Raji (cell line): ENCODE results near the gene BANP.

Experiments
- POLR2A ChIP-seq: IDR thresholded peaks from 2 replicates; pipeline ENCODE4 v1.6.1; 2011; ENCODE audit warnings: low read depth, low read length, control low read depth; ENCODE audit not compliant: insufficient read depth

The BANP gene

DNA sequence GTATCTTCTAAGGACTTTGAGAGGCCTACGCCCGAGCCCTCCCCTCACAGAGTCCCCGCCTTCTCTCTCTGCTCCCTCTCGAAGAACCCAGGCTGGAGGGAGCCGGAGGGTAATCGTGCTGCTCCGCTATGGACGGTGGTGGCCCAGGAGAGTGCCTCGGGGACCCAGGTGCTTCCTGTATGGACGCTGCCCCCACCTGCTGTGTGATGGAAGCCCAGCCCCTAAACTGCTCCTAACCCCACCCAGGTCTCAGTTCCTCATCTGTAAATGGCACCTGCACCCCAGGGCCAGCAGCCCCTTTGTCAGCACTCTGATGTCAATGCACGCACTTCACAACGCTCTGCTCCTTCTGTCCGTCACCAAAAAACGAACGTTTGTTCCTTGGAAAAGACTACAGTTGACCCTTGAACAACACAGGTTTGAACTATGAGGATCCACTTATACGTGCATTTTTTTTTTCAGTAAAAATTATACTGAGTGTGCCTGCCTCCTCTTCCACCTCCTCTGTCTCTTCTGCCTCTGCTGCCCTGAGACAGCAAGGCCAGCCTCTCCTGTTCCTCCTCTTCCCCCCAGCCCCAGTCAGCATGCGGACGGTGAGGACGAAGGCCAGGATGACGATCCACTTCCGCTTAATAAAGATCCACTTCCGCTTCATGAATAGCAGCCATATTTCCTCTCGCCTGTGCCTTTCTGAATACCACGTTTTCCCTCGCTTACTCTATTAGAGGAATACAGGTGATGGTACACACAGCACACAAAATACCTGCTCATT, 118.3 kb downstream of the BANP start:
- no peak for TF ChIP-seq POLR2A

DNA sequence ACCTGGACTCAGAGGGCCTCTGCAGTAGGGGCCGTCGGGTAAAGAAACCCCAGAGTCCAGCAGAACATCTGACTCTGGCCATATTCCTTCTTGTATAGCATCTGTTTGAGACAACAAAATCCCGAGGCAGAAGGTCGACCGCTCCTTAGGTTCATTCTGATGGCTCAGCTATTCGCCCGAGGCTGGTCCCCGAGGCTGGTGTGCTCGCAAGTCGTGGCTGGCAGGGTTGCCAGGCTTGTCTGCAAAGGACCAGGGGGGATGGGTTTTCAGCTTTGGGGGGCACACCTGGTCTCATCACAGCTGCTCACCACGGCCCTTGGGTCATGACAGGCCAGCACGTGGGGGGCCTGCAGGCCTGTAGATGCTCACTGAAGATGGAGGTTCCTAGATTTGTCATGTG, 119.1 kb downstream of the BANP start:
- TF ChIP-seq POLR2A = no peak

DNA sequence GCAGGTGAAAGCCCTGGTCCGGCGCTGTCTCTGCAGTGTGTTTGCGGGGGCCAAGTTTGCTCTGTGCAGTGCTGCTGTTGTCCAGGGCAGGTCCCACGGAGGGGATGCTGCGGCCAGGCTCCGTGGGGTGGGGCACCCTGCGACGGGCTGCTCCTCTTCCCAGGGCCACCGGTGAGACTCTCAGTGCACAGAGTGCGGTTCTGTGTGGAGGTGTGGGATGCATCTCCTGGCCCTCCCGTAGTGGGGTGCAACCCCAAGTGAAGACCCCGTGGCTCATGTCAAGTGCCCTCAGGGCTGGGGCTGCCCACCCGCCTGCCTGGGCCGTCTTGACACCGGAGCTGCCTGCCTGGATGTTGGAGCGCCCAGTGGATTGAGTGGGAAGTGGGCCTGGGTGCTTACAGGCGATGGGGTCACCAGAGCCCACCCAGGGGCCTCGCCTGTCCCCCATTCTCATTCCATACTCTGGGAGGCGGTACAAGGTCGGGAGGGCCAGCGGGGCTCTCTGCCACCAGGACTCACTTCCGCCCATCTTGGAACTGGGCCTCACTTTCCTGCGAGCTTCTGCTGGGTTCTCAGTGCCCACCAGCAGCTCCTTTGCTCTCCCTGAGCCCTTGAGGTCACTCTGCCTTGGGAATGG, 119.9 kb downstream of the BANP start:
- TF ChIP-seq POLR2A = no peak

DNA sequence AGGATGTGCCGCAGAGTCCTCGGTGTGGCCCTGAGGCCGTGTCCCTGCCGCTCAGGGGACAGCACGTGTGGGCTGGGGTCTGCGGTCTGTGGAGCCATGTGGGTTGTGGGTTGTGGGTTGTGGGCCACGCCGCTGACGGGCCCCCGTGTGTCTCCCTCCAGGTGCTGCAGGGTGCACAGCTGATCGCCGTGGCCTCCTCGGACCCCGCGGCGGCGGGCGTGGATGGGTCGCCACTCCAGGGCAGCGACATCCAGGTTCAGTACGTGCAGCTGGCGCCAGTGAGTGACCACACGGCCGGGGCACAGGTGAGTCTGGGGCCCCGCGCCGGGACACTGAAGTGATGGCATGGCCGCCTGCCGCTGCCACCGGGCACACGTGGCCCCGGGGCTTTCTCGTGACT, 120.7 kb downstream of the BANP start:
- no peak for TF ChIP-seq POLR2A

DNA sequence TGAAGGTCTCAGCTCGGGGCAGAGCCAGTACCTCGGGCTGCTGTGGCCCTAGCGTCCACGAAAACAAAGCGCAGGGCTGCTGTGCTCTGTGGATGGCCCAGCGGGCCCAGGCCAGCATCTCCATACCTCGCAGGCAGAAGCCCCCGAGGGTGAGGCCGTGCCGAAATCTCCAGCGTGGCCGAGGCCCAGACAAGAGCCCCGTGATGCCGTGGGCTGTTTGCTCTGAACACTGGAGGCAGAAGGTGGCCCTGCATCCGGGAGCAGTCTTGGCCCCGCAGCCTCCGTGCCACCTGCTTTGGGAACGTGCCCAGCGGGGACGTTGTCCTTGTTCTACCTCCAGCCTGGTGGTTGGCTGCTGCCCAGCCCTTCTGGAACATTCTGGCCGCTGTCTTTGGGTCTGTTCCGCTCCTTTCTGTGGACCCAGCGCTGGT, 121.4 kb downstream of the BANP start:
- no peak for TF ChIP-seq POLR2A

DNA sequence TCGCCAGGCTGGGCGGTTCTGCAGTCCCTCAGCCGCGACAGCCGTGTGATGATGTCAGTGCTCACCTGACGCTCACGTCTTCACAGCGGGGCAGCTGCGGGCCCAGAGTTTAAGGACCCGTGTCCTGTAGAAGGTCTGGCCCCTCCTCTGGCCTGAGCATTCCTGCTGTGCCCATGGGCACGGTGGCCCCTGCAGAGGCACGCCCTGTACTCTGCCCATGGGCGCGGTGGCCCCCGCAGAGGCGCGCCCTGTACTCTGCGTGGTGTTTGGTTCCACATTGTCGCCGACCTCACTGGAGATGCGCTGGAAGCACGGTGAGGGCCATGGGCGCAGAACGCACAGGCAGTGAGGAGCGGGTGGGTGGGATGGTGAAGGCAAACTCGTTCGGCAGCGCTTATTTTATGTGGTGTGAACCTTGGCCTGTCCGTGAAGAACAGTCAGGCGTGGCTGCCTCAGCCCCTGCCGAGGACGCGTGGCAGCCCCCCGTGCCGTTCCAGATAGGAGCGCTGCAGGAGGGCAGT, 122.0 kb downstream of the BANP start:
- TF ChIP-seq POLR2A = no peak

DNA sequence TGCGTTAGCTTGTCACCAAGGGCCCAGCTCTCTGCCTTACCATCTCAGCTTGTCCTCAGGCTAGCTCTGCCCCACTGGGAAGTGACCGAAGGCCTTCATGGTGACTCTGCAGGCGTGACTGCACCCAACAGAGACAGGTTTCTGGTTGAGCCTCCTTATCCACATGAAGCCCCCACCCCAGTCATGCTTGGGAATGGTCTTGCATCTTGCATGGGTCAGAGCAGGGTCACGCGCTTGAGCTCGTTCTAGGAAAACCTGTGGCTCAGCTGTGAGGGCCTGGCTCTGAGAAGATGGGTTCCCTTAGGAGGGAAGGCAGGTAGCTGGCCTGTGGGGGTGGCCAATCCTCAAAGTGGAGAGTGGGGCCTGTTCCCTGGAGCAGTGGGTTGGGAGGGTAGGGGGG, 122.8 kb downstream of the BANP start:
- TF ChIP-seq POLR2A = no peak

DNA sequence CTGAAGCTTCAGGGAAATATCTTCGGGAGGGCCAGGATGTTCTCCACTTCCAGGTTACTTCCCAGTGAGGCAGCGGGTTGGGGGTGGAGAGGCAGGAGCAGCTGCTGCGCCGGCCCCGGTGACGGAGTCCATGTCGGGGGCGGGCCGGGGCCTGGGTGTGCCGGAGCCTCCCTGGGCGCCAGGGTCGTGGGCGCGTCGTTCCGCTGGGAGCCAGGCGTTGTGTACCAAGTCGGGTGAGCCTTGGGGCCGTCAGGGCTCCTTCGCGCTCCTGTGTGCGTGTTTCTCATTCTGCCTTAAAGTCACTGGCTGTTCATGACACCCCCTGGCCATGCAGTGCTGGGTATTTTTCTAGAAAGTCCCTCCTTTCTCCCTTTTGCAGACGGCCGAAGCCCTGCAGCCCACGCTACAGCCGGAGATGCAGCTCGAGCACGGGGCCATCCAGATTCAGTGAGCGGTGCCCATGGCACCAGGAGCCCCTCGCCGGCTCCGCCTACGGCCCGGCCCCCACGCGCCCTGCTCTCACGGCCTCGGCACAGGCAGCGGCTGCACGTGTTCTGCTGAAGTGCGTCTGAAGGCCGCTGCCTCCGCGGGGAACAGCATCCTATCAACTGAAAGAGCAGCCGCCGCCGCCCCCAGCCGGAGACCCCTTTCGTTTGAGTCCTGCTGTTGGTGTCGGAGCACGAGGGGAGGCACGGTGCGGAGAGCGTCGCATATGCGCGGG, 125.1 kb downstream of the BANP start:
- no peak for TF ChIP-seq POLR2A

DNA sequence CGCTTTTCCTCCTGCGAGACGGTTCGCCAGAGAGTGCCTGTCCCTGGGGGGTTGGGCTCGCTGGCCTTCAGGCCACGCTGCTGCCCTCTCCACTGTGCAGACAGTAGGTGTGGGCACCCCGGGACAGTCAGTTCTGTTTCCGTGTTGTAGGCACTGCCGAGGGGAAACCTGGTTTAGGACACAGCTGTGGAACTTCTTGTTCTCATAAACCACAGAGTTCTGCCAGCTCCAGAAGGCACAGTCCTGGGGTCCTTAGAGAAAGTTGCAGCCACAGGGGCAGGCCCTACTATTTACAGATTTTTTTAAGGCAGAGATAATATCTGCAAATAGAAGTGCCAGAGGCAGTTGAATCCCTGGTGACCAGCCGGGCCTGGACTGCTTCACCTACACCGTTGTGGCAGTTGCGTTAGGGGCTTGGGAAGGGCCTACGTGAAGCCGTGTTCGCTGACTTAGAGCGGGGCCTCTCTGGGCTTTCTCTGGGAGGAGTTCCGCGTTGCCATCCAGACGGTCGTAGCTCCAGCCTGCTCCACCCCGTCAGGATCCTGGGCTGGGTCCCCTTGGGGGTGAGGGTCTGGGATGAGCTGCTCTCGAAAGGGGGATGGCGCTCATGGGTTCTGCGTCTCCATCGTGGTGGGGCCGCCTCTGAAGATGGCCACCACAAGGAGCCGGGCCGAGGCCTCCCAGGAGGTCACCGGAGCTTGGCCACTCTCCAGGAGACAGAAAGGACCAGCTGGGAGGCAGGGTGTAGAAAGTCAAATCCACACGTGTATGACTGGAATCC, 126.3 kb downstream of the BANP start:
- TF ChIP-seq POLR2A = no peak

DNA sequence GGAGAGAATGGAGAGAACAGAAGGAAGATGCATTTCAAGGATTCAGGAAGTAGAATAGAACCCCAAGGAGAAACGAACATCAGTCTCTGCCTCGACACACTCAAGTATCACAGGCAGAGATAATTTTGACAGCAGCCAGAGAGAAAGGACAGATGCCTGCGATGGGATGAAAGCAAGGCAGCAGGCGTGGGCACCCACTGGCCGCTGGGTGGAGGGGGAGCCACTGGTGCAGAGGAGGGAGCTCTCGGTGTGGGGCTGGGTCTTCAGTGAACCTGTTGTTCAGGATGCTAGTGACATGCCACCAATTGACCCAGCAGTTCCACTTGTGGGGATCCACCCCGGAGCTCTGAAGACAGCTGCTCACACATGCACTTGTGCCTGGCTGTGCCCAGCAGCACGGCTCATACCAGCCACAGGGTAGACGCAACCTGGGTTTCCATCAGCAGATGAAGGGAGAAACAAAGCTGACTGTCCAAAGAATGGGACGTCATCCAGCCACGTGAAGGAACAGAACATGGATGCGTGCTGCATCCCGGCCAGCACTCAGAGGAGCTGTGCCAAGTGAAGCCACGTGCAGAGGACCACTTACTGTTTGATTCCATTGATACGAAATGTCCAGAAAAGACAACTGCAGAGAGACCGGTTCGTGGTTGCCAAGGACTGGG, 127.0 kb downstream of the BANP start:
- TF ChIP-seq POLR2A = no peak

DNA sequence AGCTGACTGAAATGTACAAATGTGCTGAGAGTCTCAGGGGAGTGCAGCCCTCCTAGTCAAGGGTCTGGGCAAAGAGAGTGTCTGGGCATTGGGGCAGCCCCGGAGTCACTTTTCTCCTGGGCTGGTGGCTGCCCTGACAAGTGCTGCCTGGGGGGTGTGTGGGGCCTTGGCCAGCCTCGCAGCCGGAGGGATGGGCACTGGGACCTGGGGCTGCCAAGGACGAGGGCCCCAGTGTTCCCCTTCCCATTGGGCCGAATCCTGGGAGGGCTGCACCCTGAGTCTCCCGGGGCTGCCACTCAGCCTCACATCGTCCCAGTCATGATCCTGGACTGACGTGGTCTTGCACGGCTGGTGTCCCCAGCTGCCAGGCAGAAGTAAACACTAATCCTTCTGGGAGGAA, 132.3 kb downstream of the BANP start:
- no peak for TF ChIP-seq POLR2A

DNA sequence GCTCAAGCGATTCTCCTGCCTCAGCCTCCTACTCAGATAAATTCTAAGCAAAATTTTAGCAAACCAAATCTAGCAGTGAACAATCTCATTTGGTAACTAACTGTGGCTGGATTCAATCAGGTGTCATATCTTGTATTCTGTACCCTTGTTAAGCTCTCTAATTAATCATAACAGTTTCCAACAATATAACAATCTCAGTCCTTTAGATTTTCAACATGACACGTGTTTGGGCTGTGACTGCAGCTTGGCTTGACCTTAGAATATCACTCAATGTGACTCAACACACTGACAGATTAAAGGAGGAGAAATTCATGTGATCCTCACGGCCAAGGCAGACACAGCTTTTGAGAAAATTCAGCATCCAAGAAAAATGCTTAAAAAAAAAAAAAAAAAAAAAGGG, 133.6 kb downstream of the BANP start:
- no peak for TF ChIP-seq POLR2A

DNA sequence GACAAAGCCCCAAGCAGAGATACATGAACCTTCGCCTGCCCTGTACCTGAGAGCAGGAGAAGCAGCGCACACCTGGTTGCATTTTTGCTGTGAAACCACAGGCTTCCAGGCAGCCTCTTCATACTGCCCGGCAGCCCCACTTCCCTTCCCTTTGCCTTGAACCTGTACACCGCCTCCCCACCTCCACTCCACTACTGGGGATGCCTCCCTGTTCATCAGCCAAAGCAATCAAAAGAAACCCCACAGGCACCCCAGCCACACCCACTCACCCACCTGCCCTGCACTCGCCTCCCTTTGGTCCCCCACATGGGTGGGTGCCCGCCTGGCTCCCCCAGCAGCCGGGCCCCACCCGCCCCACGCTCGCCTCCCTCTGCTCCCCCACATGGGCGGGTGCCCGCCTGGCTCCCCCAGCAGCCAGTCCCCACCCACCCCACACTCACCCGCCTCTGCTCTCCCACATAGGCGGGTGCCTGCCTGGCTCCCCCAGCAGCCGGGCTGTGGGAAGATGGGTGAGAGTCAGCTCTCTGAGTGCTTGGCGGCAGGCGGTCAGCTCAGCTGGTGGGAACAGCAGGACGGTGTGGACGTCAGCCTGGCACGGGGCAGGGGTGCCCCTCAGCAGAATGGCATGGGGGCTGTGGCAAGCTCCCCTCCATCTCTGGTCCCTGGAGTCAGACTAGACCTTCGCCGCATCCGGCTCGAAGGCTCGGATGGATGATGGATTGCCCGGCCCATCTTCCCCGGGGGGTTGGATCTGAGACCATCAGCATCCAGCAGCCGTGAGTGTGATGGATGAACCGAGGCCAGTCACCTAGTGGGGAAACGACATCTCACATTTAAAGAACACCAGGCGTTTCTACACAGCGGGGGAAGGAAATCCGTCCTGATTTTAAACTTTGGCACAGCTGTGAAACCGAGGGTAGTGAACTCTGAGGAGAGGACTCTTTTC, 135.6 kb downstream of the BANP start:
- no peak for TF ChIP-seq POLR2A

DNA sequence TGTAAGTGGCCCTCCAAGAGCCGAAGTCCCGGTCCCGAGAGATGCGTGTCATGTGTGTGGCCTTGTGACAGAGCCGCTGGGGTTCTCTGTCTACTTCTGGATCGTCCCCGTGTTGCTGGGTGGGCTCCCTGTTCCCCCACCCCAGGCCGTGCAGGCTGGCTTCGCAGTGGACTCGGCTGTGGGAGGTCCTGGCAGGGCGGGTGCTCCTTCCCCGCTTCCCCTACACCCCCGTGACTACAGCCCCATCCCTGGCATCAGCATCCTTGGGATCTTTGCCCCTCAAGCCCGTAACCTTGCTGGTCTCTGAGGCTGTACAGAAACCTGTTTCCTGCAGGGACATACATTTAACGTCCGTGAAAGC, 136.3 kb downstream of the BANP start:
- TF ChIP-seq POLR2A = no peak
